GM19463 (cell line): ENCODE data around the gene WIPF1.
"Not testable (repeated sequence)": the region's sequence is repeated elsewhere in the genome, so short reads cannot be mapped to it uniquely, and the experiment has no call there.

Experiments
- ATAC-seq: cut with Tn5 transposase; IDR thresholded peaks from one replicate; pipeline ENCODE4 v1.9.1; 2021; ENCODE audit warnings: mild to moderate bottlenecking, moderate library complexity; ENCODE audit not compliant: unreplicated experiment

The WIPF1 gene

GRCh38 chr2:174575124-174575776 is 22.4 kb downstream of the WIPF1 start:
- no peak for ATAC-seq

DNA sequence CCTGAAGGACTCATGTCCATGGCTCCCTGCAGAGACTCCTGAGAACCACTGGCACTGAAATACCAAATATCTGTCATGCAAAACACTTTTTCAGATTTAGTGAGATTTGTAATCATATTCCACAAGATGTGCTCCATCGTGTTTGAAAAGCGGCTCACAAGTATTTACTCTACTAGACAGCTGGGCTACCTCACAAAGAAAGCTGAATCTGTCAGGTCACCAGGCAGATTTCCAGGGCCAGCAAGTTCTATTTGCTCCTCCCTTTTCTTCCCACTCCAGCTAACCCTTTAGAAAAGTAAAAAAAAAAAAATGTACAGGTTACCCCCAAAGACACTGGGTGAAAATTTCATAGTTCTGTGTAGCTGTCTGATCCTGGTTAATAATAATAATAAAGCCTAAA is 22.9 kb downstream of the WIPF1 start:
- ATAC-seq = no peak

GRCh38 chr2:174573621-174574081 is 24.0 kb downstream of the WIPF1 start:
- no peak for ATAC-seq

GRCh38 chr2:174572556-174572955 is 25.0 kb downstream of the WIPF1 start:
- no peak for ATAC-seq

DNA sequence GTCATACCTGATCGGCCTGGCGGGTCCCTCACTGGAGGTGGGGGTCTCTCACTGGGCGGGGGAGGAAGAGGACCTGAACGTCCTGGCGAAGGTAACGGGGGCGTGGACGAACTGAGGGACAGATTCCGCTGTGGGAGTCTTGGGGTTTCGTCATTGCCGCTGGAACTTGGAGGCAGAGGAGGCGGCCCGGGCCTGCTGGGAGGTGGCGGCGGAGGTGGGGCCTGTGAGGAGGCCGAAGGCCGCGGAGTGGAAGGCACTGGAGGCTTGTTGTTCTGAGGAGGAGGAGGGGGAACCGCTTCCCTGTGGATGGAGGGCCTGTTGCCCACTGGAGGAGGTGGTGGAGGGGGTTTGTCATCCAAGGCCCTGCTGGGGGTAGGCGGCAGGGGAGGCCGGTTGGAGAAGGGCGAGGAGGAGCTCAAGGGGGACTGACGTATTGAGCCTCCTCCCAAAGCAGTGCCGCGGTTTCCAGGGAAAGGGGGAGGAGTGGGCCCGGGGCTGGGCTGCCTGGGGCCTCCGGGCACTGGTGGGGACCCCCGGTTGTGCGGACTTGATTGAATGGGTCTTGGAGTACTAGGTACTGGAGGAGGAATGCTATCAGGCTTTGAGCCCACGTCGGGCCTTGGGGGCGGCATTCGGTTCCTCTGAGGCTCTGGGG is 25.8 kb downstream of the WIPF1 start:
- no peak for ATAC-seq

DNA sequence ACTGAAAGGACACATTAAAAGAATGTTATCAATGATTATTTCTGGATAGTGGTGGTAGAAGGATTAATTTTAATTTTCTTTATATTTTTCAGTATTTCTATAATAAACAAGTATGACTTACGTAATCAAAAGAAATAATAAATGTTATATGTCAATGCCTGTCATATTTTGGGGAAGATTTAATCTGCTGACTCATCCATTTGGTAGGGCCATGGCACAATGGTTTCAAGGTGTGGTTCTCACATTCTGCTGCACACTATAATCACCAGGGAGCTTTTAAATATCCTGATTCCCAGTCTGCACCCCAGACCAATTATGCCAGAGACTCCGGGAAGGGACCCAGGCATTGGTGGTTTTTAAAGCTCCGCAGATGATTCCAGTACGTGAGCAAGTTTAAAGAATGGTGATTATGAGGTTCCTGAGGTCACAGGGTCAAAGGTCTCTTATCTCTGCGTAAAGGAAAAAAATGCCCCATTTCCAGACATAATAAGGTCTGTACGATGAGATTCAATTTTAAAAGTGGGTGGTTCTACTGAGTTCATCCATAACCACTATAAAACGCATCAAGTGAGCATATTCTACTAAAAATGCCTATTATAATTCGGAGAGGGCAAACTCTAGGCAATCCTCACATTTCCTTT is 27.2 kb downstream of the WIPF1 start:
- ATAC-seq = no peak

- ATAC-seq = no peak
Observed at GRCh38 chr2:174569678-174570077, 27.9 kb downstream of the WIPF1 start.

DNA sequence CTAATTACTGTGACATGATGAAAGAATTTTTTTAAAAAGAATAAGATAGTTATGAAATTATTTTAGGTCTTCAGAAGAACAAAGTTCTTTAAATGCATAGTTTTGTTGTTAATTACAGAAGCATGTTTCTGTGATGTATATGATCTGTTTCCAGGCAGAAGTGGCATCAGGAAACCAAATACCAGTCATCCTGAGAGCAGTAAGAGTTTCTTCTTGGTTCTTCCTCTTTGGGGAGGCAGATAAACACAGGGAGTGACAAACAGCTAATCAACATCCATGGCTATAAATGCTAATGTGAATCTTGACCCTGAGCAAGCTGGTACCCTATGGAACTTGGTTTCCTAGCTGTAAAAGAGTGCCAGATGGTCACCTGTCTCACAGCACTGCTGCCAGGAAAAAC is 29.2 kb downstream of the WIPF1 start:
- ATAC-seq = no peak

DNA sequence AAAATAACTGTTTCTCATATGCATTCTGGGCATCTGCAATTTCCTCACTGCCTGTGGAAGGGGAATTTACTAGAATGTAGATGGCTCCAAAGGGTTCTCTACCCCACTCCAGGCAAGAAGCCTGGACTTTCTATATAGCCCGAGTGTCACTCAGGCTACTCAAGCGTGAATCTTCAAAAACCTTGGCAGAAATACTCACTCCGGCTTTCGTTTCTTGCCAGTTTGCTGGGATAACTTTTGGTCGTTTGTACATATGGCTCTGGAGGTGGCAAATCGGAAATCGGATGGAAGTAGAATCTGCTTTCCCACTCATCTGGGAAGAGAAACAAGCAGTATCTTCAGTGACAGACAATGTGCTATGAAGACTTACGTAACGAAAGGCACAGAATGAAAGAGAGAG is 30.7 kb downstream of the WIPF1 start:
- no peak for ATAC-seq

GRCh38 chr2:174563530-174564282 is 33.9 kb downstream of the WIPF1 start:
- no peak for ATAC-seq

- ATAC-seq = no peak
Observed at GRCh38 chr2:174561972-174562370, 35.6 kb downstream of the WIPF1 start.

DNA sequence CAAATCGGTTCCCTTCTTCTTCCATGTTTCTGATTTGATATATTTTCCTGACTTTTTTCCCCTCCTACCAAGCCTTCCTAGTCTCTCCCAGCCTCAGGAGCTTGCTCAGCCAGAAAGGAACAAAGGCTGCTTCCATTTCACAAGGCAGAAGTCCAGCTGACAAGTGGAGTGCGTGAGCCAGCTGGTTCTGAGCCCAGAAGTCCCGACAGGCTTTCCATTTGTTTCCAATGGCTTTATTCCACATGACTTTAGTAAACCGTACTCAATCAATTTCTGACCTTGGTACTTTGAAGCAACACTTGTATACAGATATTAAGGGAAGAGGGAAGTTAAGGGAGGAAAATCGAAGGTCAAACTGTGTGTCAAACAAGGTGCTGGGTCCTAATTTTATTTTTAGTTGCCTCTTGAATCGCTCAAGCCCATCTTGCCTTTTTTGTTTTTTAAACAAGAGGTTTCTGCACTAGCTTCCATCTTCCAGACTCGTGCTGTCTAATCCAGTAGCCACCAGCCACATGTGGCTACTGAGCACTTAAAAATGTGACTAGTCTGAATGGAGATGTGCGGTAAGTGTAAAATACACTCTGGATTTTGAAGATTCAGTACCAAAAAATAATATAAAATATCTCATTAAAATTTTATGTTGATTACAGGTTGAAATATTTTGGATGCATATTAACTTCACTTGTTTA is 36.2 kb downstream of the WIPF1 start:
- ATAC-seq = no peak

- ATAC-seq = no peak
Observed at GRCh38 chr2:174560737-174561136, 36.9 kb downstream of the WIPF1 start.

DNA sequence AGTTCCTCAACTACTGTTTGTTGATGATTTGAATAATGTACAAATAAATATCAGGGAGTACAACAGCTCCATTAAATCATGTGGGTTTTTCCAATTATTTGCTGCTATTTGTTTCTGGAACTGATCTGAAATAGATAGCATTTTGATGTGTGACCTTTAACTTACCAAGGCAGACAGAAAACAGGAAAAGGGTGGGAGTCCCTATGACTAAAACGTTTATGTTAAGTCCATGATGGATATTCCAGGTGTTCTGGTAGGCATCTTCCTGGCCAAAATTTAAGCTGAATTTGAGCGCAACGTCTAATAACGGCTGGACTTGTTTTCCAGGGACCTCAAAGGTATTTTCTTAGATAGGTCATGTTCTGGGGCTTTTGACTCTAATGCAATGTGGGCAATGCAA is 41.6 kb downstream of the WIPF1 start:
- ATAC-seq = no peak

DNA sequence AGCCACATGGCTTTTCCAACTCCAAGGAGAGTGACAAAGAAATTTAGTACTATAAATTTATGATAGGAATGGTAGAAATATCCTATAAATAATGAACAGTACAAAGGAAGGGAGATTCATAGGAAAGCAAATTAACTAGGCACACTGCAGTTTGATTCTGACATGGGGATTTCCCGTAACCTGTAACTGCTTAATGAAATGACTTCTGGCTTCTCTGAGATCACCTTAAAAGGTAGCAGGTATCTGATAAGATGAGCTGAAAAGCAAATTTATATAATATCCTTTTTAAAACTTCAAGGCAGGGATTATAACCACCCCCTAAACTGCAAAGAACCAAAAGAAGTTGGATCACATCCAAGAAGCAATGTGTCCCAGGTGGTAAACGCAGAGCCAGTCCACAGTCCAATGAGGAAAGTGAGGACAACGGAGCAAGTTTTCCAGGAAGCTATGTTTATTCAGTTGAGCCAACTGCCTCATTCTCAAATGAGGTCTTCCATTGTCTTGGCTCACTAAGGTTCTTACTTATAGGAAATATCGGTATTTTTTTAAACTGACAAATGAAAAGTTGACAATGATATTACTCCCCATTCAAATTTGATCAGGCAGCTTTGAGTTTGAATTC is 43.0 kb downstream of the WIPF1 start:
- no peak for ATAC-seq

DNA sequence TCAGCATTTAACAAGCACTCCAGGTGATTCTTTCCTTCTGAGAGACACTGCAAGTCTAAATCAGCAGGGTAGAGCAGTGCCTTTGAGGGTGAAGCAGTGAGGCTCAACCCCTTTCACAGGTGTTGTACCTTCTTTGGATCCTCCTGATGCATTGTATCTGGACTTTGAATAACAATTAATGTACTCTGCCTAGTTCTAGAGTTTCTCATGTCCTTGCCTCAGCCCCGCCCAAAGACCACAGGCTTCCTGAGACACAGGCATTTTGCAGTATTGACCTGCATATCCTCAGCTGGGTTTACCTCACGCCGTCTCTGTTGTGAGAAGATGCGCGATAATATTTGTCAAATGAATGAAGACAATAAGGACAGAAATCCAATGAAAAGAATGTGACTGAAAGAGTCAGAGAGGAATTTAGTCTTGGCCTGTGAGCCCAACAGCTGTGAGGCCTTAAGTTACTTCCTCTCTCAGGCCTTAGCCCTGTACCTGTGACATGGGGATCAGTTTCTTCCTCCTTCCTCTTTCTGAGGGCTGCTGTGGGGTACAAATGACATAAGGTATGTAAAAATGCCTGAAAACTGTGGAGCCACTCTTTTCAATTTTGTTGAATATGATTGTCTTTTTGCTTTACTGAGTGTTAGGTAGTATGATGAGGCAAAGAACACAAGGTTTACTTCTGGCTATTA is 43.7 kb downstream of the WIPF1 start:
- ATAC-seq = no peak

DNA sequence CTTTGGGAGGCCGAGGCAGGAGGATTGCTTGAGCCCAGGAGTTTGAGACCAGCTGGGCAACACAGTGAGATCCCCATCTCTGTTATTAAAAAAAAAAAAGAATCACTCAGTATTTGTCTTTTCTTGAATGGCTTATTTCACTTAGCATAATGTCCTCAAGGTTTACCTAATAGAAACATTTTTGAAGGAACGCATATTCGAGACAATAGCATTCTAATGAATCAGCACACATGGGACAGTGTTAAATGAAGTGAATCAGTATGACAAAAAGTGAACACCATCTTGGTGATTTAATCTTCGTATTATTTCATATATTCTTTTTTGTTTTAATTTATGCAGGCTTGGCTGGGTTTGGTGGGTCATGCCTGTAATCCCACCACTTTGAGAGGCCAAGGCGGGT is 44.7 kb downstream of the WIPF1 start:
- ATAC-seq = no peak

DNA sequence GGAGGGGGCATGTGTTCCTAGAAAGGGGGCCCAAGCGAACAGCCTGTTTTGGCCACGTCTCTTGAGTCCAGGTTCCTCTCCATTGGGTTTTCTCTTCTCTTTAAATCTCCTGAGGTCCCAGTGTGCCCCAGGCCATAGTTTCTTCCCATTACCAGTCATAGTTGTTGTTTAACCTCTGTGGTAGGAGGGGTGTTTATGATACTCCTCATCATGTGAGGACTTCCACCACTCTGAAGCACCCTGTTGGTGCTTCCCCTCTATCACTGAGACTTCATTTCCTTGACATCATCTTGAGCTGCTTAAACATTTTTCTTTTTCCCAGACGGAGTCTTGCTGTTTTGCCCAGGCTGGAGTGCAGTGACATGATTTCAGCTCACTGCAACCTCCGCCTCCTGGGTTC is 45.9 kb downstream of the WIPF1 start:
- ATAC-seq = no peak

DNA sequence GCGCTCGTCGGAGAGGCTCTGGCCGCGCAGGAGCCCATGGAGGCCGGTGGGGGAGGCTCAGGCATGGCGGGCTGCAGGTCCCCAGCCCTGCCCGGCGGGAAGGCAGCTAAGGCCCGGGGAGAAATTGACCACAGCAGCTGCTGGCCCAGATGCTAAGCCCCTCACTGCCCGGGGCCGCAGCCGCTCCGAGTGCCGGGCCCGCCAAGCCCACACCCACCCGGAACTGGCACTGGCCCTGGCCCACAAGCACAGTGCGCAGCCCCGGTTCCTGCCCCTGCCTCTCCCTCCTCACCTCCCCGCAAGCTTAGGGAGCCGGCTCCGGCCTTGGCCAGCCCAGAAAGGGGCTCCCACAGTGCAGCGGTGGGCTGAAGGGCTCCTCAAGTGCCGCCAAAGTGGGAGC is 49.0 kb downstream of the WIPF1 start:
- not testable (repeated sequence) for ATAC-seq

DNA sequence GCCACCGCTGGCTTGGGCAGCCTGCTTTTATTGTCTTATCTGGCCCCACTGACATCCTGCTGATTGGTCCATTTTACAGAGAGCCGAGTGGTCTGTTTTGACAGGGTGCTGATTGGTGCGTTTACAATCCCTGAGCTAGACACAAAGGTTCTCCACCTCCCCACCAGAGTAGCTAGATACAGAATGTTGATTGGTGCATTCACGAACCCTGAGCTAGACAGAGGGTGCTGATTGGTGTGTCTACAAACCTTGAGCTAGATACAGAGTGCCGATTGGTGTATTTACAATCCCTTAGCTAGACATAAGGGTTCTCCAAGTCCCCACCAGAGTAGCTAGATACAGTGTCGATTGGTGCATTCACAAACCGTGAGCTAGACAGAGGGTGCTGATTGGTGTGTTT is 49.6 kb downstream of the WIPF1 start:
- not testable (repeated sequence) for ATAC-seq
